ENCODE results near the gene SUMO1. TPM values are rescaled to one million over a fixed set of nuclear protein-coding genes. Genes with fewer than 3 reads are reported as not detected.

Gene SUMO1
- total RNA-seq, 2 experiments from 2014 or later, result 69.8 to 98.9 TPM

DNA sequence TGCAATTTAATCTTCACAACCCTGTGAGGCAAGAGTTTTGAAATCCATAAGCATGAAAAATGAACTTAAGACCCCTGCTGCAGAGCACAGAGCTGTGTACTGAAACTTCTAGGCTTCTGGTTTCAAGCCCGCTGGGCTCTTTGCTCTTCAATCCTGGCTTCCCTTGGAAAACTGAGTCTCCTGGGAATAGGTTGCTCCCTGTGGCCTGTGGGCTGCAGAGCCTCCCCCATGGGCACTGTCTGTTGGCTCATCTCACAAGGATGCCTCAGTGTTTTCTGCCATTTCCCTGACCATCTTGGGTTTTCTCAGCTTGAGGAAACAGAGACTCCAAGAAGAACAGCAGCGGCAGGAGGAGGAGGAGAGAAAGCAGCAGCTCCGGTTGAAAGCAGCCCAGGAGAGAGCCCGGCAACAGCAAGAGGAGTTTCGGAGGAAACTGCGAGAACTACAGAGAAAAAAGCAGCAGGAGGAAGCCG is 44.5 kb downstream of the SUMO1 start:
- POLR2A ChIA-PET, result interaction anchor here (0.9 kb wide), 1 partner anchor 13 kb away, joined by 3 read pairs; no protein-coding TSS in a partner anchor

DNA sequence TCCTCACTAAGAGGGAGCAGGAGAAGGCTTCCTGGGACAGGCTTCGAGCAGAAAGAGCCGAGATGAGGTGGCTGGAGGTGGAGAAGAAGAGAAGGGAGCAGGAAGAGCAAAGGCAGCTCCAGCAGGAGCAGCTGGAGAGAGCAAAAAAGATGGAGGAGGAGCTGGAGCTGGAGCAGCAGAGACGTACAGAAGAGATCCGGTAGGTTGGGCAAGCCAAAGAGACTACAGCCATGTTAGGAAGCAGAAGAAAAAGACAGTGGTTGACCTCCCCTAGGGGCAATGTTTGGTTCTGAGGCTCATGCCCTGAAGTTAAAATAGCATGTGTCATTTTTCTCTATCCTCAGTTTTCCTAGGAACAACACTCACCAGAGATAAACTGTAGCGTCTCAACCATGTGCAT is 45.1 kb downstream of the SUMO1 start:
- H3K36me3 ChIP-seq (ENCODE audit: insufficient read depth, low read length), result no peaks in the 10 kb centered on the region
- H3K4me3 ChIP-seq (ENCODE audit: low read depth, low read length, poor library complexity, severe bottlenecking), result no peak overlapping the region
- no peaks in the 10 kb centered on the region for H3K9me2 ChIP-seq (ENCODE audit: insufficient read depth, low read length)
- H3K9me3 ChIP-seq (ENCODE audit: low read length), result no peaks in the 10 kb centered on the region
- no peak overlapping the region for H3K27ac ChIP-seq (ENCODE audit: low read depth, low read length, poor library complexity, severe bottlenecking)
- TF ChIP-seq, protein P1, sequence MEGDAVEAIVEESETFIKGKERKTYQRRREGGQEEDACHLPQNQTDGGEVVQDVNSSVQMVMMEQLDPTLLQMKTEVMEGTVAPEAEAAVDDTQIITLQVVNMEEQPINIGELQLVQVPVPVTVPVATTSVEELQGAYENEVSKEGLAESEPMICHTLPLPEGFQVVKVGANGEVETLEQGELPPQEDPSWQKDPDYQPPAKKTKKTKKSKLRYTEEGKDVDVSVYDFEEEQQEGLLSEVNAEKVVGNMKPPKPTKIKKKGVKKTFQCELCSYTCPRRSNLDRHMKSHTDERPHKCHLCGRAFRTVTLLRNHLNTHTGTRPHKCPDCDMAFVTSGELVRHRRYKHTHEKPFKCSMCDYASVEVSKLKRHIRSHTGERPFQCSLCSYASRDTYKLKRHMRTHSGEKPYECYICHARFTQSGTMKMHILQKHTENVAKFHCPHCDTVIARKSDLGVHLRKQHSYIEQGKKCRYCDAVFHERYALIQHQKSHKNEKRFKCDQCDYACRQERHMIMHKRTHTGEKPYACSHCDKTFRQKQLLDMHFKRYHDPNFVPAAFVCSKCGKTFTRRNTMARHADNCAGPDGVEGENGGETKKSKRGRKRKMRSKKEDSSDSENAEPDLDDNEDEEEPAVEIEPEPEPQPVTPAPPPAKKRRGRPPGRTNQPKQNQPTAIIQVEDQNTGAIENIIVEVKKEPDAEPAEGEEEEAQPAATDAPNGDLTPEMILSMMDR (conservative IDR thresholded peaks at IDR 0.05; ENCODE audit: low read length), result no peak
- no peak for TF ChIP-seq EZH2phosphoT487 (IDR thresholded peaks at IDR 0.05; ENCODE audit: borderline replicate concordance, low read depth, low read length)
- no peak for DNase-seq (ENCODE audit: low spot score)
- intact Hi-C loops (cut with micrococcal nuclease; ENCODE audit: unreplicated experiment), result no loop called here
- ChIA-PET POLR2A (interaction anchor here (0.6 kb wide), 1 partner anchor 36 kb away, joined by 3 read pairs; no protein-coding TSS in a partner anchor), CTCF (ENCODE audit: unreplicated experiment) (no interaction called here)
- H4K20me1 ChIP-seq (ENCODE audit: insufficient read depth, low read length), result no peaks in the 10 kb centered on the region
- no peaks in the 10 kb centered on the region for H3K4me1 ChIP-seq (ENCODE audit: insufficient read depth, low read length, poor library complexity, severe bottlenecking)
- H3K4me2 ChIP-seq (ENCODE audit: low read length), result no peak overlapping the region
- H3K79me2 ChIP-seq (ENCODE audit: insufficient read depth, low read depth, low read length), result no peaks in the 10 kb centered on the region
- H2AFZ ChIP-seq (ENCODE audit: low read length), result no peak overlapping the region
- no TSS peak for BruUV-seq (replicated peaks)

More for the DNA sequence above, 44.5 kb downstream of the SUMO1 start:
- H3K79me2 ChIP-seq (ENCODE audit: insufficient read depth, low read depth, low read length), result no peaks in the 10 kb centered on the region
- no peaks in the 10 kb centered on the region for H3K9me3 ChIP-seq (ENCODE audit: low read length)
- no peaks in the 10 kb centered on the region for H3K36me3 ChIP-seq (ENCODE audit: insufficient read depth, low read length)
- H3K4me3 ChIP-seq (ENCODE audit: low read depth, low read length, poor library complexity, severe bottlenecking), result no peak overlapping the region
- no peak for TF ChIP-seq EZH2phosphoT487 (IDR thresholded peaks at IDR 0.05; ENCODE audit: borderline replicate concordance, low read depth, low read length)
- TF ChIP-seq, protein P1 (conservative IDR thresholded peaks at IDR 0.05; ENCODE audit: low read length), result no peak
- H2AFZ ChIP-seq (ENCODE audit: low read length), result no peak overlapping the region
- intact Hi-C loops (cut with micrococcal nuclease; ENCODE audit: unreplicated experiment), result no loop called here
- CTCF ChIA-PET (ENCODE audit: unreplicated experiment), result no interaction called here
- DNase-seq (ENCODE audit: low spot score), result no peak
- no peaks in the 10 kb centered on the region for H3K9me2 ChIP-seq (ENCODE audit: insufficient read depth, low read length)
- no peak overlapping the region for H3K27ac ChIP-seq (ENCODE audit: low read depth, low read length, poor library complexity, severe bottlenecking)
- H3K4me2 ChIP-seq (ENCODE audit: low read length), result no peak overlapping the region
- H3K4me1 ChIP-seq (ENCODE audit: insufficient read depth, low read length, poor library complexity, severe bottlenecking), result no peaks in the 10 kb centered on the region
- H4K20me1 ChIP-seq (ENCODE audit: insufficient read depth, low read length), result no peaks in the 10 kb centered on the region
- BruUV-seq (replicated peaks), result no TSS peak

GRCh38 chr2:202187570-202187969 is 50.8 kb downstream of the SUMO1 start:
- Histone ChIP-seq H3K27ac (ENCODE audit: low read depth, low read length, poor library complexity, severe bottlenecking) (no peak overlapping the region), H3K9me3 (ENCODE audit: low read length) (no peaks in the 10 kb centered on the region), H3K4me3 (ENCODE audit: low read depth, low read length, poor library complexity, severe bottlenecking) (no peak overlapping the region), H4K20me1 (ENCODE audit: insufficient read depth, low read length) (no peaks in the 10 kb centered on the region), H3K4me1 (ENCODE audit: insufficient read depth, low read length, poor library complexity, severe bottlenecking) (no peaks in the 10 kb centered on the region), H3K9me2 (ENCODE audit: insufficient read depth, low read length) (no peaks in the 10 kb centered on the region), H3K79me2 (ENCODE audit: insufficient read depth, low read depth, low read length) (no peaks in the 10 kb centered on the region), H3K4me2 (ENCODE audit: low read length) (no peak overlapping the region), H3K36me3 (ENCODE audit: insufficient read depth, low read length) (no peaks in the 10 kb centered on the region), H2AFZ (ENCODE audit: low read length) (no peak overlapping the region)
- intact Hi-C loops (cut with micrococcal nuclease; ENCODE audit: unreplicated experiment), result no loop called here
- DNase-seq (ENCODE audit: low spot score), result no peak
- CTCF ChIA-PET (ENCODE audit: unreplicated experiment), result no interaction called here
- POLR2A ChIA-PET, result no interaction called here
- no TSS peak for BruUV-seq (replicated peaks)
- TF ChIP-seq, protein P1 (conservative IDR thresholded peaks at IDR 0.05; ENCODE audit: low read length), result no peak
- TF ChIP-seq EZH2phosphoT487 (IDR thresholded peaks at IDR 0.05; ENCODE audit: borderline replicate concordance, low read depth, low read length), result no peak

Data from OCI-LY7 (cell line).